ENCODE results near the gene PCYOX1L.

PCYOX1L gene

GRCh38 chr5:149337736-149338135 lies 20.1 kb upstream of the PCYOX1L start:
- TF ChIP-seq CTCF (IDR thresholded peaks at IDR 0.05) = no peak
- H3K27ac ChIP-seq = no peak overlapping the region
- DNase-seq = no peak
- H3K4me1 ChIP-seq = no peaks in the 10 kb centered on the region
- no peaks in the 10 kb centered on the region for H3K9me3 ChIP-seq
- H3K27me3 ChIP-seq = no peaks in the 10 kb centered on the region
- H3K4me3 ChIP-seq = no peak overlapping the region
- peaks cover 0 to 10% (median 2%) of the 10 kb centered on the region in 3 donors for H3K36me3 ChIP-seq
- intact Hi-C loops (cut with DNase I; ENCODE audit: low total_unique reads) = loop anchor here (2.0 kb wide), 1 partner anchor 75 kb away; no protein-coding TSS in a partner anchor

GRCh38 chr5:149338364-149338763 lies 19.5 kb upstream of the PCYOX1L start:
- Histone ChIP-seq H3K4me1 (no peaks in the 10 kb centered on the region), H3K27ac (no peak overlapping the region), H3K36me3 (peaks cover 0 to 4% (median 0%) of the 10 kb centered on the region in 3 donors), H3K9me3 (no peaks in the 10 kb centered on the region), H3K27me3 (no peaks in the 10 kb centered on the region), H3K4me3 (no peak overlapping the region)
- intact Hi-C loops (cut with DNase I; ENCODE audit: low total_unique reads) = loop anchor here (2.0 kb wide), 1 partner anchor 76 kb away; no protein-coding TSS in a partner anchor
- DNase-seq = no peak
- no peak for TF ChIP-seq CTCF (IDR thresholded peaks at IDR 0.05)

GRCh38 chr5:149340920-149341319 lies 16.9 kb upstream of the PCYOX1L start:
- no peak for TF ChIP-seq CTCF (IDR thresholded peaks at IDR 0.05)
- no peaks in the 10 kb centered on the region for H3K9me3 ChIP-seq

GRCh38 chr5:149341876-149342275 lies 16.0 kb upstream of the PCYOX1L start:
- H3K36me3 ChIP-seq = no peaks in the 10 kb centered on the region
- H3K27me3 ChIP-seq = no peaks in the 10 kb centered on the region
- peaks cover 0 to 16% (median 8%) of the 10 kb centered on the region in 4 donors for H3K4me1 ChIP-seq
- no peak overlapping the region for H3K27ac ChIP-seq
- H3K4me3 ChIP-seq = no peak overlapping the region
- TF ChIP-seq CTCF (IDR thresholded peaks at IDR 0.05) = no peak
- no peaks in the 10 kb centered on the region for H3K9me3 ChIP-seq
- DNase-seq = no peak
- intact Hi-C loops (cut with DNase I; ENCODE audit: low total_unique reads) = no loop called here

More at GRCh38 chr5:149340920-149341319, 16.9 kb upstream of the PCYOX1L start:
- H3K4me3 ChIP-seq = no peak overlapping the region
- intact Hi-C loops (cut with DNase I; ENCODE audit: low total_unique reads) = no loop called here
- DNase-seq = no peak
- no peak overlapping the region for H3K27ac ChIP-seq
- H3K27me3 ChIP-seq = no peaks in the 10 kb centered on the region
- peaks cover 0 to 10% (median 5%) of the 10 kb centered on the region in 4 donors for H3K4me1 ChIP-seq
- H3K36me3 ChIP-seq = no peaks in the 10 kb centered on the region

- intact Hi-C loops (cut with DNase I; ENCODE audit: low total_unique reads) = no loop called here
- TF ChIP-seq CTCF (IDR thresholded peaks at IDR 0.05) = no peak
- Histone ChIP-seq H3K9me3 (no peaks in the 10 kb centered on the region), H3K27me3 (no peaks in the 10 kb centered on the region), H3K27ac (no peak overlapping the region), H3K4me1 (peaks cover 0 to 16% (median 8%) of the 10 kb centered on the region in 4 donors), H3K36me3 (peaks cover 8 to 17% (median 13%) of the 10 kb centered on the region in 3 donors), H3K4me3 (no peak overlapping the region)
- DNase-seq = no peak
Measured at GRCh38 chr5:149344151-149344550, 13.7 kb upstream of the PCYOX1L start.
